HPDE6-E6E7 (cell line): ENCODE results near the gene LARP4.
"Not testable (repeated sequence)": the region's sequence is repeated elsewhere in the genome, so short reads cannot be mapped to it uniquely, and the experiment has no call there.

Experiments
- DNase-seq: peaks from one replicate; pipeline ENCODE4 v3.0.0; 2011; ENCODE audit warnings: missing footprints; ENCODE audit errors: extremely low spot score

LARP4 gene

DNA sequence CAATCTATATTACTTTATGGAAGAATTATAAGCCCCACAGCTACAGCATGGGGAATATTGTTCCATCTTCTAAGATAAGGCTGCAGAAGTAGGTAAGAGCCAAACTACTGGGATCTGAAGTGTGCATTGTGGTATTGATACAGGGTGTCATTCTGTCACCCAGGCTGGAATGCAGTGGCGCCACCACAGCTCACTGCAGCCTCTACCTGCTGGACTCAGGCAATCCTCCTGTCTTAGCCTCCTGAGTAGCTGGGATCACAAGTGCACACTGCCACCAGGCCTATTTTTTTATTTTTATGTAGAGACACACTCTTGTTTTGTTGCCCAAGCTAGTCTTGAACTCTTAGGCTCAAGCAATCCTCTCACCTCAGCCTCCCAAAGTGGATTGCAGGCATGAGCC is 82.8 kb downstream of the LARP4 start:
- DNase-seq: no peak

- DNase-seq: no peak
Observed at GRCh38 chr12:50488801-50489200, 88.1 kb downstream of the LARP4 start.

DNA sequence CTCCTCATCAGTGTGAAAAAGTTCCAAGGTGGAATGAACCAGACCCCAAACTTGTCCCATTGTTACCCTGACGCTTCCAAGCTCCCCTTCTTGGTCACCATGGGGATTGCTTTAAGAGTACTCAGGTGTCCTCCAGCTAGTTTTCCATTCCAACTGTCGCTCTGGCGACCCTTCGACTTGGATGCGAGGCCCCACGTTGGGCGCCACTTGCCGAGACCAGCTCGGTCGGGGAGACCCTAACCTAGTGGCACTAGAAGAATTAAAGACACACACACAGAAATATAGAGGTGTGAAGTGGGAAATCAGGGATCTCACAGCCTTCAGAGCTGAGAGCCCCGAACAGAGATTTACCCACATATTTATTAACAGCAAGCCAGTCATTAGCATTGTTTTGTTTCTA is 97.4 kb downstream of the LARP4 start:
- DNase-seq: not testable (repeated sequence)

DNA sequence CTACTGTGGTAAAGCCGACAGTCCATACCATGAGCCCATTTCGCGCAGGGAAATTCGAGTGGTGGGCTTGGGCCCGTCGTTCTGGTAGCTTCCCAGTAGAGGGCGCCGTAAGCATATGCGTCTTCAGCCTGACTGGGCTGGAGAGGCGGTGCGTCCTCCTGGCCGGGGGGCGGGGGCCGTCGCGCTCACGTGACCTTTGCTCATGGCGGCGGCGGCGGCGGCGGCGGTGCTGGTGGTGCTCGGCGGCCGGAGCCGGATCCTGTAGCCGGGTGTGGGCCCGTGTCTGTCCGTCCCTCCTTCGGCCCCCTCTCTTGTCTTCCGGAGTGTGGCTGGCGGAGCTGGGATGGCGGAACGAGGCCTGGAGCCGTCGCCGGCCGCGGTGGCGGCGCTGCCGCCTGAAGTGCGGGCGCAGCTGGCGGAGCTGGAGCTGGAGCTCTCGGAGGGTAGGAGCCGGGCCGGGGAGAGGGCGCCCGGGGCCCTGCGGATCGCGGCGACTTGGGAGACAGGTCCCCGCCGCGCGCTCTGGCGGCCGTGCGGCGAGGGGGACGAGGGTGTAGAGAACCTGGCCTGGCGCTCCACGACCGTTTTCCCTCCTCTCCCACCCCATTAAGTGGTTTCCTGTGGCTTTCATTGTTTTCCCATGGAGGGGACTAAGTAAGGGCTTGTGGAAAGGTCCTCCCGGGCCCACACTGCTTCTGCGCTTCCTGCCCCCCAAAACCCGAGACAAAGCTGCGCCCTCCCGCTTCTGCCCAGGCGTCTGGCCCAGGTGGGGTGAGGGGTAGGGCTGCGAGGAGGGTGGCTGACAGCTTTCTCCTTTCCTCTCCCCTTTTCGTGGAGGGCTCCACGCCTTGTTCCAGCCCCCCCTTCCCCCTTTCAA is 104.4 kb downstream of the LARP4 start, which contains the start of gene DIP2B:
TSS of gene DIP2B (plus strand) at position 188 of the 877 bp plus-strand sequence. CDS start at position 344, 156 bp downstream.
- DNase-seq: peak; percentile 72

GRCh38 chr12:50505675-50506530 is 105.2 kb downstream of the LARP4 start:
- DNase-seq: no peak

DNA sequence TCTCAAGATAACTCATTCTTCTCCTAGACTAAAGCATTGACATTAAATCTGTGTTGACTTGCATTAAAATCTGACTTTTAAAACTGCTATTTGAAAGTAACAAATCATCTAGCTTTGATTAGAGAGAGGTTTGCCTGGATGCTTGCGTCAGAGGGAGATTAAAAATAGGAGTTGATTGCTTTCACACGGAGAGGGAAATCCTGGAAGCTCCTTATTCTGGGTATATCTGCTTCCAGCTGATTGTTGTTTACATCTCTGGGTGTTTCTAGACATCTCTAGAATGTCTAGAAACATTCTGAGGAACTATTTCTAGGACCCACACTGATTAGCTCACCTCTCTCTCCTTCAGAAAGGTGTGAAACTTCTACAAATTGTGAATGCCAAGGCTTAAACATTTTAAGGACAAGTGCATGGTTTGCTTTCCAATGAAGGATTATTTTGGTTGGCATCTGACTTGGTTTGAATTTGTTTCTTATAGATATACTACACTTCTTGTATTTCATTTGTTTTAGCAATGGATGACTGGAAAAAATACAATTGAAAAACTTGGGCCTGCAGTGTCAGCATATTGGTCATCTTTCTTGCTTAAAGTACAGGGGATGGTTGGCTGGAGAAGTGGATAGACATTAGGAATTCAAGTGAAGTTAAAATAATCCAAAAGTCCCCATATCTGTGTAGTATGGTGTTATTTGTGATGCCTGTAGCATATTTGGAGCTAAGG is 106.2 kb downstream of the LARP4 start:
- DNase-seq: no peak

DNA sequence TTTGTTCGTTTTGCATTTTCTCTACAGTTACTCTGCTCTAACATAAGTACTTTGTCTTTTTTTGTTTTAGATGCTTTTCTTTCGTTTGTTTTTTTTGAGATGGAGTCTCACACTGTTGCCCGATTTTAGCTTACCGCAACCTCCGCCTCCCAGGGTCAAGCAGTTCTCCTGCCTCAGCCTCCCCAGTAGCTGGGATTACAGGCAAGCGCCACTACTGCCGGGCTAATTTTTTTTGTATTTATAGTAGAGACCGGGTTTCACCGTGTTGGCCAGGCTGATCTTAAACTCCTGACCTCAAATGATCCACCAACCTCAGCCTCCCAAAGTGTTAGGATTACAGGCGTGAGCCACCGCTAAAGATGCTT is 106.8 kb downstream of the LARP4 start:
- DNase-seq: no peak

DNA sequence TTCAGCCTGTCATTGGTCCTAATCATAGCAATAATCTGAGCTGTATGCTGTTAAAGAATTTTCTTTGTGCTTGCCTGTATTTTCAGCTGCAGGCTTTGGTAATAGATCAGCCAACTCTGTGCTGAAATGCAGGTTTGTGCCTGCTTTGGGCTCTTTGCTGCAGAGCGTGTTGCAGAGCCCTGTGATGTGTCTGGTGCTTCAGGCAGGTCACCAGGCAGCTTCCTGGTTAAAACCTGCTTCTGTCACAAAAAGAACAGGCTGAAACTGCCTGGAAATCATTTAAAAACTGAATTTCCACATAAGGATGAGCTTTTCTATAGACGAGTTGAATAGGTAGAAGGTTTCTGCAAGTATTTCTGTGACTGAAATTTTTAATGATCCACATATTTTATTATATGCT is 107.2 kb downstream of the LARP4 start:
- no peak for DNase-seq

DNA sequence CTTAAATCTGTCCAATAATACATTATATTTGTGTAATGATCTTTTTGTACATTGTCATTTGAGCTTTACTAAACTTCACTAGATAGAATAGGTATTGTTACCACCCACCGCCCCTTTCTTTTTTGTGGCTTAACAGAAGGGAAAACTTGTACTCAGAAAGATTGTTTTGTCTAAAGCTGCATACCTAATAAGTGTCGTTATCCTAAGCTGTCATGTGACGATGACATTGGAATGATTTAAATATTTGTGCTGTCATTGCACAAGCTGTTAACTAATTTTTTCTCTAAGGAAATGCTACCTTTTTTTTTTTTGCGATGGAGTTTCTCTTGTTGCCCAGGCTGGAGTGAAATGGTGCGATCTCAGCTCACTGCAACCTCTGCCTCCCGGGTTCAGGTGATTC is 107.7 kb downstream of the LARP4 start:
- DNase-seq: no peak

DNA sequence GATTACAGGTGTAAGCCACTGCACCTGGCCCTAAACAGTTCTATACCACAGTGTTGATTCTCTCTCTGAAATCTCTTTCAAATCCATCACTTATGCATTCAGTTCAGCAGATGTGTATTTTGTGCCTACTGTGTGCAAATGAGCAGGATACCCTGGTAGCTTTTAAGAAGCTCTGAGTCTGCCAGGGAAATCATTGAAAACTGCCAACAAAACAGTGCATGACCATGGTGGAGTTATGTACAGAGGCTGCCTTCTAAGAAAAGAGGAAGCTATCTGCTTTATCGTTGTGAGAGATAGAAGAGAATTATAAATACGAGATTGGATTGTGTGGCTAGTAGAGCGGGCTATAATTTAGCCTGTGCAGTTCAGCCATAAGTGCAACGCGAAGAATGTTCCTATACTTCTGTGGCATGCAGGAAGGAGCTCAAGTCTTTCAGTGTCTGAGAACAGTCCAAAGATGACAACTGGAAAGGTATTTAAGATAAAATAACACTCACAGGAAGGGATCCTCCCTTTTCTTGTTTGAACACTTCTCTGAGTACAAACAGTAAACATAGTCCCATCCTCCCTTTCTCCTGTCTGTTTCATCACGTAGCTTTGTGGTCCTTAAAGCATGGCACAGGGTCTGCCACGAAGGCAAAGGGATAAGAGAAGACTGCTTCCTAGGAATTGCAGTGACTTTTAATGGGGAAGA is 108.4 kb downstream of the LARP4 start:
- no peak for DNase-seq

DNA sequence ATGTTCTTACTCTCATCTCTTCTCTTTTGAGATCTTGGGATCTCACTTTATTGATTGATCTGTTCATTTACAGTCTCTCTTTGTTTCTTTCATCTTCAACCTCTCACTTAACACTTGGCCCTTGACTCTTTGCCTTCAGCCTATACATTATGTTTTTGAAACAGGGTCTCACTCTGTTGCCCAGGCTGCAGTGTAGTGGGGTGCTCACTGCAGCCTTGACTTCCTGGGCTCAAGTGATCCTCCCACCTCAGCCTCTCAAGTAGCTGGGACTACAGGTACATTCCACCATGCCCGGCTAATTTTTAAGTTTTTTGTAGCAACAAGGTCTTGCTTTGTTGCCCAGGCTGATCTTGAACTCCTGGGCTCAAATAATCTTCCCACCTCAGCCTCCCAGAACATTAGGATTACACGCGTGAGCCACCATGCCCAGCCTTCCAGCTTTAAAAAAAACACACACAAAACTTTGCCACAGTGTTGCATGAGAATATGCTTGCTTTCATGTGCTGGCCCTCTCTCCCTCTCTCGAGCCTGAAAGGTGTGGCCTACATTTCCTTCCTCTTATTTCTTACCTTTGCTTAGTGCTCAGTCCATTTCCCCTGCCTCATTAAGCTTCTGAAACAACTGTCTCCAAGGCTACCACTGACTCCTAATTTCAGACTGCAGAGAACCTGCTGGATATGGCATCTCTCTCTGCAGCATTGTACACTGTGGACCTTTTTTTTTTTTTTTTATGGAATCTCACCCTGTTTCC is 114.0 kb downstream of the LARP4 start:
- no peak for DNase-seq

- no peak for DNase-seq
Observed at GRCh38 chr12:50515587-50515986, 114.9 kb downstream of the LARP4 start.

DNA sequence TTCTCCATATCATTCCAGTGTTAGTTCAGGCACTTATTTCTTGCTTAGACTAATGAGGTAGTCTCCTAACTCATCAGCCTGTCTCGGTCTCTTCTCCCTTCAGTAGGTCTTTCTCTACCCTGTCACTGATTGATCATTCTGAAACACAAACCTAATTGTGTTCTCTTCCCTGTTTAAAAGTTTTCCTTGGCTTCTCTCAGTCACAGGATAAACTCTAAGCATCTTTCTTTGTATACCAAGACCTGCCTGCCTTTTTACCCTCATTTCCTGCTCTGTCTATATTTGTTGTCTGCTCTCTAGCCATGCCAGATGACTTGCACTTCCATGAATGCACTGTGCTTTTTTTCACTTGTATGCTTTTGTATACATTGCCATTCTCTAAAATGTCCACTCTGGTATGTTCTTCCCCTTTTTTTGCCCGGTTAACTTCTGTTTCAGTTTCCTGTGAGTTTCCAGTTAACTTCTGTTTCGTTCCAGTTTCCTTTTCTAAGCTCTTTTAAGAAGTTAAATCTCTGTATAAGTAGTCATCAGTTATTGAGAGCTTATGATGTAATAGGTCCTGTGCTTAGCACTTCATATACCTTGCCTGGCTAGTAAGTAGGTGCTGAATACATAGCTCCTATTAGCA is 116.8 kb downstream of the LARP4 start:
- DNase-seq: peak; percentile 42

DNA sequence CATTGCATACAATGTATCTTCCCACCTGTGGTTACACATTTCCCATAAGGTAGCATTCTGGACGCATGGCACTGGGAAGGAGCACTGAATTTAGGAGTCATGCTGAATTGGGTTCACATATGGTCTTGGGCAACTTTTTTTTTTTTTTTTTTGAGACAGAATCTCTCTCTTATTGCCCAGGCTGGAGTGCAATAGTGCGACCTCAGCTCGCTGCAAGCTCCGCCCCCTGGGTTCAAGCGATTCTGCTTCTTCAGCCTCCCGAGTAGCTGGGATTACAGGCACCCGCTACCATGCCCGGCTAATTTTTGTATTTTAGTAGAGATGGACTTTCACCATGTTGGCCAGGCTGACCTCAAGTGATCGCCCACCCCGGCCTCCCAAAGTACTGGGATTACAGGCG is 117.4 kb downstream of the LARP4 start:
- DNase-seq: no peak

GRCh38 chr12:50519353-50519752 is 118.7 kb downstream of the LARP4 start:
- no peak for DNase-seq

DNA sequence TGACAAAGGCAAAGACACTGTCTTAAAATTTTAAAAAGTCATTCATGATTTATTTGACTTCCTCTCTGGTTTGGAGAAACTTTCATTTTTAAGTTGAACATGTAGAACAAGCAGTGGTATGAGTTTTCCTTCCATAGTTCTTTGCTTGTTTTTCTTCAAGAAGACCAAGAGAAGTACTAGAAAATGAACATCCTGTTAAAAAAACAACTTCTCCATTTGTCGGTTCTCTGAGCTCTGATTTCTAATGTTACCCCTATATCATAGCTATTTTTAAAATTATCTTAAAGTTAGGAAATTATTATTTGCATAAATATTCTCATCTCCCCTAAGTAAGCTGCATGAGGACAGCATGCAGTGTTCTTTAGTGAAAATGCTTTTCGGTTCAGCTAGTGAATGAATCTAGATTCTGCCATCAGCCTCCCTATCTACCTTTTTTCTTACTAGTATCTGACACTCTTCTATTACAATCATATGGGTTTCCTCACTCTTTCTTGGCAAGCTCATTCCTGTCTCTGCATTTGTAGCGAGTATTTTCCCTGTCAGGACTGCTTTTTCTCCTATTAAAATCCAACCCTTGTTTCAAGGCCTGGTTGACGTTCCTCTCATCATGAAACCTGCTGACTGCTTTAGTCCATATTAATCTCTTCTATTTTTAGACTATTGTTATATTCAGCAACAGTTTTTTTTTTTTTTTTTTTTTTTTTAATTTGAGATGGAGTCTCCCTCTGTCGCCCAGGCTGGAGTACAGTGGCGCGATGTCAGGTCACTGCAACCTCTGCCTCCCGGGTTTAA is 119.9 kb downstream of the LARP4 start:
- DNase-seq: no peak

GRCh38 chr12:50521781-50522180 is 121.1 kb downstream of the LARP4 start:
- DNase-seq: not testable (repeated sequence)

- no peak for DNase-seq
Observed at GRCh38 chr12:50523772-50524171, 123.1 kb downstream of the LARP4 start.

- DNase-seq: no peak
Observed at GRCh38 chr12:50524621-50525020, 123.9 kb downstream of the LARP4 start.
